HepG2 (cell line): ENCODE results near the gene RBM28.

Experiments used
- CENPT ChIP-seq: sonication (generic); formaldehyde crosslinking; IDR thresholded peaks from 2 replicates; pipeline ENCODE4 v1.8.0; 2022; ENCODE audit warnings: low read depth, mild to moderate bottlenecking, moderate library complexity, missing genetic modification reagents
- CTCF ChIP-seq: sonication (generic); formaldehyde crosslinking; IDR thresholded peaks from 2 replicates; pipeline ENCODE4 v1.5.0; 2020; ENCODE audit warnings: mild to moderate bottlenecking, missing genetic modification reagents, moderate library complexity
- HCFC1 ChIP-seq: fragments of 150-350 bp; IDR thresholded peaks from 2 replicates; pipeline ENCODE4 v1.6.1; 2014; ENCODE audit warnings: low read depth, low read length
- JUND ChIP-seq: sonication (generic); formaldehyde crosslinking; IDR thresholded peaks from 2 replicates; pipeline ENCODE4 v1.8.0; 2022; ENCODE audit warnings: mild to moderate bottlenecking, missing genetic modification reagents
- KDM5A ChIP-seq: fragments of 200-600 bp; sonication (generic); IDR thresholded peaks from 2 replicates; pipeline ENCODE4 v1.7.0; 2018; ENCODE audit warnings: antibody characterized with exemption, mild to moderate bottlenecking, low read length, borderline replicate concordance
- PHF8 ChIP-seq: sonication (generic); formaldehyde crosslinking; IDR thresholded peaks from 2 replicates; pipeline ENCODE4 v1.5.0; 2020; ENCODE audit warnings: missing genetic modification reagents
- PRDM4 ChIP-seq: sonication (generic); formaldehyde crosslinking; IDR thresholded peaks from 2 replicates; pipeline ENCODE4 v1.9.0; 2021; ENCODE audit warnings: missing genetic modification reagents, borderline replicate concordance
- RBAK ChIP-seq: sonication (generic); formaldehyde crosslinking; IDR thresholded peaks from 2 replicates; pipeline ENCODE4 v1.5.1; 2020; ENCODE audit warnings: mild to moderate bottlenecking, missing genetic modification reagents
- RFX5 ChIP-seq: IDR thresholded peaks from 2 replicates; pipeline ENCODE4 v1.6.1; 2011; ENCODE audit warnings: low read depth, low read length, improper control_type of control experiment
- SMAD1 ChIP-seq: sonication (generic); formaldehyde crosslinking; IDR thresholded peaks from 2 replicates; pipeline ENCODE4 v1.4.0; 2020; ENCODE audit warnings: missing genetic modification reagents, low read depth, mild to moderate bottlenecking, borderline replicate concordance
- TF ChIP-seq, protein P1 (sequence below): IDR thresholded peaks from 2 replicates; pipeline ENCODE4 v1.6.1; 2012; ENCODE audit warnings: inconsistent platforms
- TF ChIP-seq, protein P2 (sequence below): sonication (generic); formaldehyde crosslinking; IDR thresholded peaks from 2 replicates; pipeline ENCODE4 v1.4.0; 2020; ENCODE audit warnings: low read depth, mild to moderate bottlenecking, missing genetic modification reagents
- TF ChIP-seq, protein P3 (sequence below): sonication (generic); formaldehyde crosslinking; conservative IDR thresholded peaks from 2 replicates; pipeline ENCODE4 v1.8.1; 2023; ENCODE audit warnings: missing genetic modification reagents

GRCh38 chr7:128281605-128282380 lies 61.9 kb downstream of the RBM28 start:
- TF ChIP-seq HCFC1 (no peak), RBAK (CRISPR knock-in tag) (no peak), SMAD1 (CRISPR knock-in tag) (no peak), CTCF (CRISPR knock-in tag) (no peak), JUND (no peak), PRDM4 (CRISPR knock-in tag) (no peak), CENPT (no peak), PHF8 (CRISPR knock-in tag) (no peak), KDM5A (no peak), RFX5 (no peak)
- TF ChIP-seq, protein P1, sequence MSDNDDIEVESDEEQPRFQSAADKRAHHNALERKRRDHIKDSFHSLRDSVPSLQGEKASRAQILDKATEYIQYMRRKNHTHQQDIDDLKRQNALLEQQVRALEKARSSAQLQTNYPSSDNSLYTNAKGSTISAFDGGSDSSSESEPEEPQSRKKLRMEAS = no peak
- TF ChIP-seq, protein P2, sequence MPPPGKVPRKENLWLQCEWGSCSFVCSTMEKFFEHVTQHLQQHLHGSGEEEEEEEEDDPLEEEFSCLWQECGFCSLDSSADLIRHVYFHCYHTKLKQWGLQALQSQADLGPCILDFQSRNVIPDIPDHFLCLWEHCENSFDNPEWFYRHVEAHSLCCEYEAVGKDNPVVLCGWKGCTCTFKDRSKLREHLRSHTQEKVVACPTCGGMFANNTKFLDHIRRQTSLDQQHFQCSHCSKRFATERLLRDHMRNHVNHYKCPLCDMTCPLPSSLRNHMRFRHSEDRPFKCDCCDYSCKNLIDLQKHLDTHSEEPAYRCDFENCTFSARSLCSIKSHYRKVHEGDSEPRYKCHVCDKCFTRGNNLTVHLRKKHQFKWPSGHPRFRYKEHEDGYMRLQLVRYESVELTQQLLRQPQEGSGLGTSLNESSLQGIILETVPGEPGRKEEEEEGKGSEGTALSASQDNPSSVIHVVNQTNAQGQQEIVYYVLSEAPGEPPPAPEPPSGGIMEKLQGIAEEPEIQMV (CRISPR knock-in tag) = no peak
- TF ChIP-seq, protein P3, sequence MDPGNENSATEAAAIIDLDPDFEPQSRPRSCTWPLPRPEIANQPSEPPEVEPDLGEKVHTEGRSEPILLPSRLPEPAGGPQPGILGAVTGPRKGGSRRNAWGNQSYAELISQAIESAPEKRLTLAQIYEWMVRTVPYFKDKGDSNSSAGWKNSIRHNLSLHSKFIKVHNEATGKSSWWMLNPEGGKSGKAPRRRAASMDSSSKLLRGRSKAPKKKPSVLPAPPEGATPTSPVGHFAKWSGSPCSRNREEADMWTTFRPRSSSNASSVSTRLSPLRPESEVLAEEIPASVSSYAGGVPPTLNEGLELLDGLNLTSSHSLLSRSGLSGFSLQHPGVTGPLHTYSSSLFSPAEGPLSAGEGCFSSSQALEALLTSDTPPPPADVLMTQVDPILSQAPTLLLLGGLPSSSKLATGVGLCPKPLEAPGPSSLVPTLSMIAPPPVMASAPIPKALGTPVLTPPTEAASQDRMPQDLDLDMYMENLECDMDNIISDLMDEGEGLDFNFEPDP (CRISPR knock-in tag) = no peak
